DND-41 (cell line): ENCODE results near the gene PSMD14.

ENCODE experiments used
- EZH2 ChIP-seq: IDR thresholded peaks from 3 replicates; pipeline ENCODE4 v1.6.1; 2012; ENCODE audit warnings: borderline replicate concordance, low read depth, mild to moderate bottlenecking, moderate library complexity, low read length, inconsistent platforms; ENCODE audit not compliant: severe bottlenecking
- TF ChIP-seq, protein P1 (sequence below): IDR thresholded peaks from 2 replicates; pipeline ENCODE4 v1.5.1; 2012; ENCODE audit warnings: borderline replicate concordance, low read length, moderate library complexity, mild to moderate bottlenecking; ENCODE audit not compliant: poor library complexity, severe bottlenecking; ENCODE audit errors: extremely low read depth

DNA sequence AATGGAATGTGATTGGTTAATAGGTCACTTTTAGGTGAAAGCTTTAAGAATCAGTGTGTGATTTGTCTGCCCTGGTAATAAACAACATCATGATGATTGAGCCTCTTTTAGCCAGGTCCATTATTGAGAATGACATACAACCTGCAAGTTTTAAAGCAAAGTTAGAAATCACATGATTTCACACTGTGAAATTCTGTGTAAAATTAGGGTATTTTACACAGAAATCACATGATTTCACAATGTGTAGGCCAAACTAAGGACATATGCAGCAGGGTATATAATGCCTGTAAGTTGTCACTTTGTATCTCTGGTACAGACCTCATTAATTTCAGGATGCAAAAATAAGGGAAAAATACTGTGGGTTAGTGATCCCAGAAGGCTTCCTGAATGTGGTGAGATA, 16.7 kb downstream of the PSMD14 start:
- TF ChIP-seq, protein P1, sequence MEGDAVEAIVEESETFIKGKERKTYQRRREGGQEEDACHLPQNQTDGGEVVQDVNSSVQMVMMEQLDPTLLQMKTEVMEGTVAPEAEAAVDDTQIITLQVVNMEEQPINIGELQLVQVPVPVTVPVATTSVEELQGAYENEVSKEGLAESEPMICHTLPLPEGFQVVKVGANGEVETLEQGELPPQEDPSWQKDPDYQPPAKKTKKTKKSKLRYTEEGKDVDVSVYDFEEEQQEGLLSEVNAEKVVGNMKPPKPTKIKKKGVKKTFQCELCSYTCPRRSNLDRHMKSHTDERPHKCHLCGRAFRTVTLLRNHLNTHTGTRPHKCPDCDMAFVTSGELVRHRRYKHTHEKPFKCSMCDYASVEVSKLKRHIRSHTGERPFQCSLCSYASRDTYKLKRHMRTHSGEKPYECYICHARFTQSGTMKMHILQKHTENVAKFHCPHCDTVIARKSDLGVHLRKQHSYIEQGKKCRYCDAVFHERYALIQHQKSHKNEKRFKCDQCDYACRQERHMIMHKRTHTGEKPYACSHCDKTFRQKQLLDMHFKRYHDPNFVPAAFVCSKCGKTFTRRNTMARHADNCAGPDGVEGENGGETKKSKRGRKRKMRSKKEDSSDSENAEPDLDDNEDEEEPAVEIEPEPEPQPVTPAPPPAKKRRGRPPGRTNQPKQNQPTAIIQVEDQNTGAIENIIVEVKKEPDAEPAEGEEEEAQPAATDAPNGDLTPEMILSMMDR, result no peak
- no peak for TF ChIP-seq EZH2
